Ascending aorta (tissue), 2 donors: ENCODE results near the gene OTOP2. TPM values are rescaled to one million over a fixed set of nuclear protein-coding genes. Genes with fewer than 3 reads are reported as not detected.
"Not testable (repeated sequence)": the region's sequence is repeated elsewhere in the genome, so short reads cannot be mapped to it uniquely, and the experiment has no call there.

Source experiments
- DNase-seq, 2 donors: peaks; one replicate each; pipeline ENCODE4 v3.0.0-alpha.2; 2019; ENCODE audit warnings: low spot score in 2 of 2
- H3K27ac ChIP-seq, 2 donors: fragments of 200-600 bp; sonication (generic); one replicate each; pipeline ENCODE4 v1.5.1; 2016 to 2017; ENCODE audit warnings: mild to moderate bottlenecking in 1 of 2
- H3K27me3 ChIP-seq: fragments of 200-600 bp; sonication (generic); one replicate; pipeline ENCODE4 v1.5.1; 2017
- H3K36me3 ChIP-seq, 2 donors: fragments of 200-600 bp; sonication (generic); one replicate each; pipeline ENCODE4 v1.5.1; 2016
- H3K4me1 ChIP-seq, 2 donors: fragments of 200-600 bp; sonication (generic); one replicate each; pipeline ENCODE4 v1.5.1; 2016 to 2017; ENCODE audit warnings: mild to moderate bottlenecking in 1 of 2
- H3K4me3 ChIP-seq, 2 donors: fragments of 200-600 bp; sonication (generic); one replicate each; pipeline ENCODE4 v1.5.1; 2016 to 2017; ENCODE audit warnings: mild to moderate bottlenecking in 1 of 2
- H3K9me3 ChIP-seq, 2 donors: fragments of 200-600 bp; sonication (generic); one replicate each; pipeline ENCODE4 v1.5.1; 2016
- intact Hi-C: fragments of 100-400 bp; cut with DNase I; formaldehyde crosslinking; loops from one replicate; pipeline ENCODE4 v1.15.1; 2023
- total RNA-seq: library from RNA; depleted of rRNA; stranded (reverse); fragments of >200 nt; gene quantifications from one replicate; pipeline ENCODE4 v1.1.0, GENCODE V29; 2016
- TF ChIP-seq, protein P1 (sequence below), 3 experiments: fragments of 200-600 bp in 2 of 3; fragments of 450-650 bp in 1 of 3; sonication (generic) in 2 of 3; IDR thresholded peaks; one replicate each; pipeline ENCODE4 v1.5.1; 2016 to 2019; ENCODE audit warnings: antibody characterized with exemption in 3 of 3, mild to moderate bottlenecking in 1 of 3, moderate library complexity in 1 of 3

The OTOP2 gene
- total RNA-seq, 1 donor from 2014 or later: not detected

GRCh38 chr17:74903671-74904070 is 20.4 kb upstream of the OTOP2 start:
- Histone ChIP-seq H3K4me1 (no peaks in the 10 kb centered on the region), H3K27ac (no peak overlapping the region), H3K9me3 (no peaks in the 10 kb centered on the region), H3K36me3 (no peaks in the 10 kb centered on the region), H3K27me3 (no peaks in the 10 kb centered on the region), H3K4me3 (no peak overlapping the region)
- TF ChIP-seq, protein P1, sequence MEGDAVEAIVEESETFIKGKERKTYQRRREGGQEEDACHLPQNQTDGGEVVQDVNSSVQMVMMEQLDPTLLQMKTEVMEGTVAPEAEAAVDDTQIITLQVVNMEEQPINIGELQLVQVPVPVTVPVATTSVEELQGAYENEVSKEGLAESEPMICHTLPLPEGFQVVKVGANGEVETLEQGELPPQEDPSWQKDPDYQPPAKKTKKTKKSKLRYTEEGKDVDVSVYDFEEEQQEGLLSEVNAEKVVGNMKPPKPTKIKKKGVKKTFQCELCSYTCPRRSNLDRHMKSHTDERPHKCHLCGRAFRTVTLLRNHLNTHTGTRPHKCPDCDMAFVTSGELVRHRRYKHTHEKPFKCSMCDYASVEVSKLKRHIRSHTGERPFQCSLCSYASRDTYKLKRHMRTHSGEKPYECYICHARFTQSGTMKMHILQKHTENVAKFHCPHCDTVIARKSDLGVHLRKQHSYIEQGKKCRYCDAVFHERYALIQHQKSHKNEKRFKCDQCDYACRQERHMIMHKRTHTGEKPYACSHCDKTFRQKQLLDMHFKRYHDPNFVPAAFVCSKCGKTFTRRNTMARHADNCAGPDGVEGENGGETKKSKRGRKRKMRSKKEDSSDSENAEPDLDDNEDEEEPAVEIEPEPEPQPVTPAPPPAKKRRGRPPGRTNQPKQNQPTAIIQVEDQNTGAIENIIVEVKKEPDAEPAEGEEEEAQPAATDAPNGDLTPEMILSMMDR (IDR thresholded peaks at IDR 0.05): no peak
- DNase-seq: no peak
- intact Hi-C loops: no loop called here

DNA sequence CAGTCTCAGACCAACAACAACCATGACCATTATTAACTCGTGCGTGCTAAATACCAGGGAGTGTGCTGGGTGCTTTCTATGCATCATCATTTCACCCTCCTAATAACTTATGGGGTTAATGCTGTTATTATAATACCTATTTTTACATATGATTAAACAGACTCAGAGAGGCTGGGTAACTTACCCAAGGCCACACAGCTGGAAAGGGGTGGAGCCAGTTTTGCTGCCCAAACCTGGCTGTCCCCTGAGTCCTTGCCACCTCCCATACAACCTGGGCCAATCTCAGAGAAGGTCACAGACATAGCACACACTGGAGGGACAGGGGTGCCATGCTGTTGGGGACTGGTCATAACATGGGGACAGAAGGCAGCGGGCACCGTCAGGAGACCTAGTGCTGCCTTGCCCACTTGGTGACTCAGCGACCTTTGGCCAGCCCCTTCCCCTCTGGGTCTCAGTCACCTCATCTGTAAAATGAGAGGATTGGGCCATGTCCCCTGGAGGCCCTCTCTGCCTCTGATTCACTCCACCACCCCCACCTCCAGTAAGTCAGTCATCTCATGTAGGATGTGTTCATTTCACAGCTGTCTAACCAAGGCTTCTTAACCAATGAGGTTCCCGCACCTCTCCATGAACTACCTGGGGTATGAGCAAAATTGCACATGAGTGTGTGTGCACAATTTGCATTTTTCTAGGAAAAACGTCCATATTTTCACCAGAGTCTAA is 19.2 kb upstream of the OTOP2 start:
- Histone ChIP-seq H3K27ac (no peak overlapping the region), H3K4me1 (no peaks in the 10 kb centered on the region), H3K4me3 (no peak overlapping the region), H3K9me3 (no peaks in the 10 kb centered on the region), H3K36me3 (no peaks in the 10 kb centered on the region), H3K27me3 (no peaks in the 10 kb centered on the region)
- intact Hi-C loops: no loop called here
- no peak for DNase-seq
- TF ChIP-seq, protein P1 (IDR thresholded peaks at IDR 0.05): no peak

DNA sequence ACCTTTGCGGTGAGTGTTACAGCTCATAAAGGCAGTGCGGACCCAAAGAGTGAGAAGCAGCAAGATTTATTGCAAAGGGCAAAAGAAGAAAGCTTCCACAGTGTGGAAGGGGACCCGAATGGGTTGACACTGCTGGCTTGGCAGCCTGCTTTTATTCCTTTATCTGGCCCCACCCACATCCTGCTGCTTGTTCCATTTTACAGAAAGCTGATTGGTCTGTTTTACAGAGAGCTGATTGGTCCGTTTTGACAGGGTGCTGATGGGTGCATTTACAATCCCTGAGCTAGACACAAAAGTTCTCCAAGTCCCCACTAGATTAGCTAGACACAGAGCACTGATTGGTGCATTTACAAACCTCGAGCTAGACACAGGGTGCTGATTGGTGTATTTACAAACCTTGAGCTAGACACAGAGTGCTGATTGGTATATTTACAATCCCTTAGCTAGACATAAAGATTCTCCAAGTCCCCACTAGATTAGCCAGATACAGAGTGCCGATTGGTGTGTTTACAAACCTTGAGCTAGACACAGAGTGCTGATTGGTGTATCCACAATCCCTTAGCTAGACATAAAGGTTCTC is 17.8 kb upstream of the OTOP2 start:
- H3K36me3 ChIP-seq, DNase-seq, H3K4me3 ChIP-seq, H3K4me1 ChIP-seq, intact Hi-C loops, H3K27ac ChIP-seq, H3K27me3 ChIP-seq, H3K9me3 ChIP-seq: not testable (repeated sequence)

DNA sequence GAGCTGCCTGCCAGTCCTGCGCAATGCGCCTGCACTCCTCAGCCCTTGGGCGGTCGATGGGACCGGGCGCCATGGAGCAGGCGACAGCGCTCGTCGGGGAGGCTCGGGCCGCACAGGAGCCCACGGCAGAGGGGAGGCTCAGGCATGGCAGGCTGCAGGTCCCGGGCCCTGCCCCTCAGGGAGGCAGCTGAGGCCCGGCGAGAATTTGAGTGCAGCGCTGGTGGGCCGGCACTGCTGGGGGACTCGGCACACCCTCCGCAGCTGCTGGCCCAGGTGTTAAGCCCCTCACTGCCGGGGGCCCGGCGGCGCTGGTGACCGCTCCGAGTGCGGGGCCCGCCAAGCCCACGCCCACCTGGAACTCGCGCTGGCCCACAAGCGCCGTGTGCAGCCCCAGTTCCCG is 17.1 kb upstream of the OTOP2 start:
- Histone ChIP-seq H3K4me3 (no peak overlapping the region), H3K27me3 (no peaks in the 10 kb centered on the region), H3K27ac (no peak overlapping the region), H3K4me1 (no peaks in the 10 kb centered on the region), H3K36me3 (no peaks in the 10 kb centered on the region), H3K9me3 (no peaks in the 10 kb centered on the region)
- TF ChIP-seq, protein P1 (IDR thresholded peaks at IDR 0.05): no peak
- intact Hi-C loops: no loop called here
- no peak for DNase-seq

- H3K27ac ChIP-seq, intact Hi-C loops, H3K9me3 ChIP-seq, H3K4me1 ChIP-seq, H3K27me3 ChIP-seq, DNase-seq, H3K36me3 ChIP-seq, H3K4me3 ChIP-seq: not testable (repeated sequence)
Measured at GRCh38 chr17:74909097-74909496, 15.0 kb upstream of the OTOP2 start.

DNA sequence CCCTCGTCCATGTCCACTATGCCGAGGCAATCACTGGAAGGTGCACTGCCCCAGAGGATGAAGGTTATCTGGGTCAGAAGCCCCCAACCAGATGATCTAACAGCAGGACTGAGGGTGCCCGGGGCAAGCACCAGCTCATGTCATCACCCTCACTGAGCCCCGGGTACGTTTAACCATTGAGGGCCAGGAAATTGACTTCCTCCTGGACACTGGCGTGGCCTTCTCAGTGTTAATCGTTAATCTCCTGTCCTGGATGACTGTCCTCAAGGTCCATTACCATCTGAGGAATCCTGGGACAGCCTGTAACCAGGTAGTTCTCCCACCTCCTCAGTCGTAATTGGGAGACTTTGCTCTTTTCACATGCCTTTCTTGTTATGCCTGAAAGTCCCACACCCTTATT is 12.7 kb upstream of the OTOP2 start:
- H3K27ac ChIP-seq, H3K4me1 ChIP-seq, H3K4me3 ChIP-seq, H3K27me3 ChIP-seq, intact Hi-C loops, H3K9me3 ChIP-seq, DNase-seq, H3K36me3 ChIP-seq: not testable (repeated sequence)

- no peaks in the 10 kb centered on the region for H3K27me3 ChIP-seq
- H3K36me3 ChIP-seq: no peaks in the 10 kb centered on the region
- H3K4me3 ChIP-seq: no peak overlapping the region
- no peaks in the 10 kb centered on the region for H3K9me3 ChIP-seq
- H3K27ac ChIP-seq: no peak overlapping the region
- no peak for DNase-seq
- TF ChIP-seq, protein P1 (IDR thresholded peaks at IDR 0.05): no peak
- no peaks in the 10 kb centered on the region for H3K4me1 ChIP-seq
- intact Hi-C loops: no loop called here
Measured at GRCh38 chr17:74916136-74916850, 7.8 kb upstream of the OTOP2 start.
